ENCODE measurements around the gene TGFB3.

GRCh38 chr14:76023757-76024156 lies 42.0 kb upstream of the TGFB3 start:
- TF ChIP-seq POLR2A (IDR thresholded peaks at IDR 0.05; ENCODE audit: insufficient read depth in 1 of 2, low read depth in 2 of 2, low read length in 2 of 2) (no peak), HOXA5 (CRISPR knock-in tag; IDR thresholded peaks at IDR 0.05) (no peak), ZNF552 (CRISPR knock-in tag; IDR thresholded peaks at IDR 0.05; ENCODE audit: borderline replicate concordance) (no peak), ZNF18 (CRISPR knock-in tag; IDR thresholded peaks at IDR 0.05; ENCODE audit: insufficient replicate concordance) (no peak), SNAI1 (CRISPR knock-in tag; IDR thresholded peaks at IDR 0.05; ENCODE audit: borderline replicate concordance) (no peak), SYNCRIP (IDR thresholded peaks at IDR 0.05; ENCODE audit: insufficient read depth, low read depth, low read length) (no peak), TCF7 (IDR thresholded peaks at IDR 0.05; ENCODE audit: low read depth) (no peak), SKIL (CRISPR knock-in tag; IDR thresholded peaks at IDR 0.05; ENCODE audit: borderline replicate concordance) (no peak), FOSL1 (CRISPR knock-in tag; IDR thresholded peaks at IDR 0.05; ENCODE audit: borderline replicate concordance) (no peak), RAD21 (CRISPR knock-in tag; IDR thresholded peaks at IDR 0.05) (no peak)
- TF ChIP-seq, protein P1, sequence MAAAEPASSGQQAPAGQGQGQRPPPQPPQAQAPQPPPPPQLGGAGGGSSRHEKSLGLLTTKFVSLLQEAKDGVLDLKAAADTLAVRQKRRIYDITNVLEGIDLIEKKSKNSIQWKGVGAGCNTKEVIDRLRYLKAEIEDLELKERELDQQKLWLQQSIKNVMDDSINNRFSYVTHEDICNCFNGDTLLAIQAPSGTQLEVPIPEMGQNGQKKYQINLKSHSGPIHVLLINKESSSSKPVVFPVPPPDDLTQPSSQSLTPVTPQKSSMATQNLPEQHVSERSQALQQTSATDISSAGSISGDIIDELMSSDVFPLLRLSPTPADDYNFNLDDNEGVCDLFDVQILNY (CRISPR knock-in tag; conservative IDR thresholded peaks at IDR 0.05): no peak
